Astrocyte (in vitro differentiated cells and primary cell): ENCODE data around the gene PPP1R12A. TPM values are rescaled to one million over a fixed set of nuclear protein-coding genes. Genes with fewer than 3 reads are reported as not detected.

Source experiments
- DNase-seq: peaks from one replicate; pipeline ENCODE4 v3.0.0-alpha.2; 2010; ENCODE audit warnings: low read depth
- FAIRE-seq: peaks from 2 replicates; lab custom pipeline; 2011; peaks lifted over from hg19 to GRCh38; lab: Jason Lieb, UNC
- H2AFZ ChIP-seq: 2 replicates; pipeline ENCODE4 v1.6.0; 2012; ENCODE audit warnings: low read depth, low read length, inconsistent platforms
- H3K27ac ChIP-seq: 2 replicates; pipeline ENCODE4 v1.5.1; 2011; ENCODE audit warnings: low read depth, low read length, inconsistent platforms
- H3K27me3 ChIP-seq: 2 replicates; pipeline ENCODE4 v1.6.0; 2011; ENCODE audit warnings: low read length, inconsistent platforms; ENCODE audit not compliant: insufficient read depth
- H3K36me3 ChIP-seq: 2 replicates; pipeline ENCODE4 v1.5.1; 2011; ENCODE audit warnings: low read length, inconsistent platforms; ENCODE audit not compliant: insufficient read depth
- H3K4me1 ChIP-seq: 2 replicates; pipeline ENCODE4 v1.5.1; 2011; ENCODE audit warnings: low read length, inconsistent platforms; ENCODE audit not compliant: insufficient read depth
- H3K4me2 ChIP-seq: 2 replicates; pipeline ENCODE4 v1.6.0; 2012; ENCODE audit warnings: low read length, inconsistent platforms
- H3K4me3 ChIP-seq: 2 replicates; pipeline ENCODE4 v1.5.1; 2011; ENCODE audit warnings: low read depth, mild to moderate bottlenecking, low read length, inconsistent platforms; ENCODE audit not compliant: insufficient read depth
- H3K79me2 ChIP-seq: 2 replicates; pipeline ENCODE4 v1.6.0; 2012; ENCODE audit warnings: mild to moderate bottlenecking, low read length, inconsistent platforms; ENCODE audit not compliant: insufficient read depth
- H3K9ac ChIP-seq: 2 replicates; pipeline ENCODE4 v1.6.0; 2012; ENCODE audit warnings: mild to moderate bottlenecking, low read length, inconsistent platforms
- H3K9me3 ChIP-seq: 2 replicates; pipeline ENCODE4 v1.5.1; 2012; ENCODE audit warnings: low read depth, mild to moderate bottlenecking, low read length, inconsistent platforms; ENCODE audit not compliant: insufficient read depth
- H4K20me1 ChIP-seq: 2 replicates; pipeline ENCODE4 v1.6.0; 2012; ENCODE audit warnings: low read length, inconsistent platforms; ENCODE audit not compliant: insufficient read depth
- H3K27ac Mint-ChIP-seq: one replicate; pipeline ENCODE4 v1.8.0; 2021; ENCODE audit warnings: mild to moderate bottlenecking, mixed read lengths; ENCODE audit not compliant: unreplicated experiment
- H3K27me3 Mint-ChIP-seq: one replicate; pipeline ENCODE4 v1.8.0; 2021; ENCODE audit warnings: low read depth, mixed read lengths; ENCODE audit not compliant: unreplicated experiment
- H3K36me3 Mint-ChIP-seq: one replicate; pipeline ENCODE4 v1.8.0; 2021; ENCODE audit warnings: low read depth, mixed read lengths; ENCODE audit not compliant: unreplicated experiment
- H3K4me1 Mint-ChIP-seq: one replicate; pipeline ENCODE4 v1.8.0; 2021; ENCODE audit warnings: low read depth, mixed read lengths; ENCODE audit not compliant: unreplicated experiment
- H3K4me3 Mint-ChIP-seq: one replicate; pipeline ENCODE4 v1.8.0; 2021; ENCODE audit warnings: mild to moderate bottlenecking, moderate library complexity, mixed read lengths; ENCODE audit not compliant: unreplicated experiment
- H3K9me3 Mint-ChIP-seq: one replicate; pipeline ENCODE4 v1.8.0; 2021; ENCODE audit warnings: mild to moderate bottlenecking, mixed read lengths; ENCODE audit not compliant: unreplicated experiment
- EZH2 ChIP-seq: IDR thresholded peaks from 2 replicates; pipeline ENCODE4 v1.6.1; 2012; ENCODE audit warnings: mild to moderate bottlenecking, low read length, inconsistent platforms; ENCODE audit not compliant: insufficient read depth
- total RNA-seq: library from RNA; stranded (reverse); gene quantifications from 2 replicates; pipeline ENCODE4 v1.2.1, GENCODE V29; 2021
- TF ChIP-seq, protein P1 (sequence below): IDR thresholded peaks from 2 replicates; pipeline ENCODE4 v1.5.1; 2011; ENCODE audit warnings: low read depth, mild to moderate bottlenecking, inconsistent platforms, low read length, moderate library complexity; ENCODE audit not compliant: insufficient read depth

The PPP1R12A gene
- total RNA-seq, 1 donor from 2014 or later: 115 TPM

DNA sequence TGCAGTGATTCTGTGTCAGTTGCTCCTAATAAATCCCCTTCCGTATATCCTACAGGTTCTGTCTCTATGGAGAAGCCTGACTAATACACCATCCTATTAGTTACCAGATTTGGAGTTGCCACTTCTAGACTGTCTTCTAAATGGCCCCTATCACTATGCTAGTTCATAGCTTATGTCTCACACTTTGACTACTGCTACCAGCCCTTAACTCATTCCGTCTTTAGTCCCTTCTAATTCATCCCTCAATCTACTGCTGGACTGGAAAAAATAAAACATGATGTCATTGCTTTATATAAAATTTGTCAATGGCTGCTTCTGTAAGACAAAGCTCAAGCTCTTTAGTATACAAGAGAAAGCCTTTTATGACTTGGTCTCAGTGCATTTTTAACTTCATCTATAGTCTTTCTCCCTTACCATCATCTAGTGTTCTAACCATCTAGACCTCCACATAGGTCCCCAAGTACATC is 99.5 kb downstream of the PPP1R12A start:
- Histone ChIP-seq H3K36me3 (peaks cover 14% of the 10 kb centered on the region), H3K79me2 (peaks cover 91% of the 10 kb centered on the region), H3K4me3 (no peak overlapping the region), H2AFZ (no peak overlapping the region), H3K27ac (no peak overlapping the region), H3K4me2 (no peak overlapping the region), H3K9me3 (peaks cover 10% of the 10 kb centered on the region), H3K9ac (no peak overlapping the region), H4K20me1 (peaks cover 45% of the 10 kb centered on the region), H3K27me3 (no peaks in the 10 kb centered on the region), H3K4me1 (peaks cover 7% of the 10 kb centered on the region)
- Mint-ChIP-seq H3K4me3 (no peak overlapping the region), H3K27me3 (no peaks in the 10 kb centered on the region), H3K9me3 (peaks cover 15% of the 10 kb centered on the region), H3K27ac (peak overlapping the region; percentile 50), H3K36me3 (peaks cover 31% of the 10 kb centered on the region), H3K4me1 (peaks cover 8% of the 10 kb centered on the region)
- FAIRE-seq (no peak), DNase-seq (no peak)
- TF ChIP-seq EZH2: no peak
- TF ChIP-seq, protein P1, sequence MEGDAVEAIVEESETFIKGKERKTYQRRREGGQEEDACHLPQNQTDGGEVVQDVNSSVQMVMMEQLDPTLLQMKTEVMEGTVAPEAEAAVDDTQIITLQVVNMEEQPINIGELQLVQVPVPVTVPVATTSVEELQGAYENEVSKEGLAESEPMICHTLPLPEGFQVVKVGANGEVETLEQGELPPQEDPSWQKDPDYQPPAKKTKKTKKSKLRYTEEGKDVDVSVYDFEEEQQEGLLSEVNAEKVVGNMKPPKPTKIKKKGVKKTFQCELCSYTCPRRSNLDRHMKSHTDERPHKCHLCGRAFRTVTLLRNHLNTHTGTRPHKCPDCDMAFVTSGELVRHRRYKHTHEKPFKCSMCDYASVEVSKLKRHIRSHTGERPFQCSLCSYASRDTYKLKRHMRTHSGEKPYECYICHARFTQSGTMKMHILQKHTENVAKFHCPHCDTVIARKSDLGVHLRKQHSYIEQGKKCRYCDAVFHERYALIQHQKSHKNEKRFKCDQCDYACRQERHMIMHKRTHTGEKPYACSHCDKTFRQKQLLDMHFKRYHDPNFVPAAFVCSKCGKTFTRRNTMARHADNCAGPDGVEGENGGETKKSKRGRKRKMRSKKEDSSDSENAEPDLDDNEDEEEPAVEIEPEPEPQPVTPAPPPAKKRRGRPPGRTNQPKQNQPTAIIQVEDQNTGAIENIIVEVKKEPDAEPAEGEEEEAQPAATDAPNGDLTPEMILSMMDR: no peak

DNA sequence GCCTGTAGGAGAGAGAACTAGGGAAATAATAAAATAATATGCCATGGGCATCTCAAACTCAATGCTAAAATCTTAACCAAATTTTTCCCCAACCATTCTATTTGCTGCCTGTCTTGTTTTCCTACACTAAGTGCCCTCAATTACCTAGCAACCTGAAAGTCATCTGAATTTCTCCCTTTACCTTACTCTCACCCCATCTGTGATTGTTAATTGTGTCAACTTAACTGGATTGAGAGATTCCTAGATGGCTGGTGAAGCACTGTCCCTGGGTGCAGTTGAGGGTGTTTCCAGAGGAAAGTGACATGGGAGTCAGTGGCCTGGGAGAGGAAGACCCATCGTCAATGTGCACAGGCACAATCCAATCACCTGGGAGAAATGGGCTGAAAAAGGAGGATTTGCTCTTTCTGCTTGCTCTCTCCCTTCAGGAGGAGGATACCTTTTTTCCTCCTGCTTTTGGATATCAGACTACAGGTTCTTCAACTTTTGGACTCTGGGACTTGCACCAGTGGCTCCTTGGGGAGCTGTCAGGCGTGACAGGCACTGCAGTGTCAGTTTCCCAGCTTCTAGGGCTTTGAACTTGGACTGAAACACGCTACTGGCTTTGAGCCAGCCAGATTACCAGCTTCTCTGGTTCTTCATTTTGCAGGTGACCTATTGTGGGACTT is 100.1 kb downstream of the PPP1R12A start:
- no peak overlapping the region for H3K9ac ChIP-seq
- peaks cover 7% of the 10 kb centered on the region for H3K4me1 ChIP-seq
- TF ChIP-seq, protein P1: no peak
- no peak for TF ChIP-seq EZH2
- peaks cover 91% of the 10 kb centered on the region for H3K79me2 ChIP-seq
- no peak overlapping the region for H3K27ac ChIP-seq
- peaks cover 12% of the 10 kb centered on the region for H3K36me3 ChIP-seq
- Mint-ChIP-seq H3K9me3 (peaks cover 15% of the 10 kb centered on the region), H3K4me3 (no peak overlapping the region), H3K27me3 (no peaks in the 10 kb centered on the region), H3K27ac (no peak overlapping the region), H3K36me3 (peaks cover 31% of the 10 kb centered on the region), H3K4me1 (peaks cover 8% of the 10 kb centered on the region)
- FAIRE-seq (no peak), DNase-seq (no peak)
- no peak overlapping the region for H2AFZ ChIP-seq
- H3K27me3 ChIP-seq: no peaks in the 10 kb centered on the region
- no peak overlapping the region for H3K4me3 ChIP-seq
- peaks cover 41% of the 10 kb centered on the region for H4K20me1 ChIP-seq
- H3K4me2 ChIP-seq: no peak overlapping the region
- H3K9me3 ChIP-seq: peaks cover 10% of the 10 kb centered on the region

DNA sequence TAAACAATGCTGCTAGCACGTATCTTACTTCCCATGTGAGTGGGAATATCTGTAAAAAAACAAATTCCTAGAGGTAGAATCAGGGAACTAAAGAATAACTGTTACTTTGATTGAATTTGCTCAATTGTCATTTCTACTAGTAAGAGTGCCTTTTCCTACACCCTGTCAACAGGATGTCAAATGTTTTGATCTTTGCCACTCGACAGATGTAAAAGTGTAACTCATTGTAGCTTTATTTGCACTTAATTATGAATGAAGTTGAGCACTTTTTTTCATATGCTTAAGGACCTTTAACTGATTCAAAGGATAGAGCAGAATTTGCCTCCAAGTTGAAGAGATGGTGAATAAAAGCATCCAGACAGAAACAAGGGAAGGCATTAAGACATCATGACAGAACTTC is 104.5 kb downstream of the PPP1R12A start:
- peaks cover 7% of the 10 kb centered on the region for H3K36me3 ChIP-seq
- Mint-ChIP-seq H3K4me3 (no peak overlapping the region), H3K27me3 (no peaks in the 10 kb centered on the region), H3K36me3 (peaks cover 13% of the 10 kb centered on the region), H3K9me3 (peaks cover 3% of the 10 kb centered on the region), H3K27ac (no peak overlapping the region), H3K4me1 (peaks cover 12% of the 10 kb centered on the region)
- no peaks in the 10 kb centered on the region for H3K4me1 ChIP-seq
- H2AFZ ChIP-seq: no peak overlapping the region
- FAIRE-seq (no peak), DNase-seq (no peak)
- peaks cover 44% of the 10 kb centered on the region for H4K20me1 ChIP-seq
- H3K4me2 ChIP-seq: no peak overlapping the region
- H3K9ac ChIP-seq: no peak overlapping the region
- H3K9me3 ChIP-seq: no peaks in the 10 kb centered on the region
- H3K4me3 ChIP-seq: no peak overlapping the region
- TF ChIP-seq, protein P1: no peak
- TF ChIP-seq EZH2: no peak
- no peaks in the 10 kb centered on the region for H3K27me3 ChIP-seq
- no peak overlapping the region for H3K27ac ChIP-seq
- H3K79me2 ChIP-seq: peaks cover 85% of the 10 kb centered on the region
